Loucy (cell line): ENCODE measurements around the gene RPF1.

Source experiments
- H2AFZ ChIP-seq: fragments of 200-600 bp; sonication (generic); 2 replicates; pipeline ENCODE4 v1.6.0; 2016; ENCODE audit warnings: antibody characterized with exemption, mild to moderate bottlenecking, low read length, moderate library complexity
- H3F3A ChIP-seq: fragments of 200-600 bp; 2 replicates; pipeline ENCODE4 v1.6.0; 2016; ENCODE audit warnings: antibody characterized with exemption, low read depth, mild to moderate bottlenecking
- H3K27me3 ChIP-seq: fragments of 200-600 bp; sonication (generic); 2 replicates; pipeline ENCODE4 v1.6.1; 2014; ENCODE audit warnings: low read length, mild to moderate bottlenecking; ENCODE audit not compliant: insufficient read depth, poor library complexity, severe bottlenecking
- H3K36me3 ChIP-seq: fragments of 200-600 bp; sonication (generic); 2 replicates; pipeline ENCODE4 v1.6.1; 2016; ENCODE audit warnings: low read length; ENCODE audit not compliant: insufficient read depth
- H3K4me1 ChIP-seq: fragments of 200-600 bp; sonication (generic); 2 replicates; pipeline ENCODE4 v1.5.1; 2014; ENCODE audit warnings: low read length, mild to moderate bottlenecking; ENCODE audit not compliant: insufficient read depth, poor library complexity, severe bottlenecking
- H3K4me2 ChIP-seq: fragments of 200-600 bp; sonication (generic); 2 replicates; pipeline ENCODE4 v1.6.0; 2014; ENCODE audit warnings: antibody characterized with exemption, low read length, low read depth, mild to moderate bottlenecking; ENCODE audit not compliant: poor library complexity, severe bottlenecking
- H3K4me3 ChIP-seq: fragments of 200-600 bp; sonication (generic); 2 replicates; pipeline ENCODE4 v1.5.1; 2014; ENCODE audit warnings: low read length, mild to moderate bottlenecking, mixed read lengths; ENCODE audit not compliant: poor library complexity, severe bottlenecking
- H3K79me2 ChIP-seq: fragments of 200-600 bp; sonication (generic); 2 replicates; pipeline ENCODE4 v1.6.1; 2014; ENCODE audit warnings: low read length; ENCODE audit not compliant: insufficient read depth
- H3K9ac ChIP-seq: fragments of 200-600 bp; sonication (generic); 2 replicates; pipeline ENCODE4 v1.6.0; 2014; ENCODE audit warnings: mild to moderate bottlenecking, low read depth, low read length, moderate library complexity; ENCODE audit not compliant: poor library complexity, severe bottlenecking
- H3K9me2 ChIP-seq: fragments of 200-600 bp; sonication (generic); replicated peaks from 2 replicates; pipeline ENCODE4 v1.6.1; 2016; ENCODE audit warnings: low read depth, low read length, mixed read lengths
- H3K9me3 ChIP-seq: fragments of 200-600 bp; sonication (generic); 2 replicates; pipeline ENCODE4 v1.6.1; 2014; ENCODE audit warnings: mild to moderate bottlenecking, antibody characterized with exemption, low read length, low read depth; ENCODE audit not compliant: insufficient read depth
- H4K20me1 ChIP-seq: fragments of 200-600 bp; sonication (generic); 2 replicates; pipeline ENCODE4 v1.6.0; 2014; ENCODE audit warnings: antibody characterized with exemption, low read length, mild to moderate bottlenecking; ENCODE audit not compliant: insufficient read depth, poor library complexity, severe bottlenecking
- EZH2phosphoT487 ChIP-seq: fragments of 200-600 bp; IDR thresholded peaks from 2 replicates; pipeline ENCODE4 v1.6.1; 2018; ENCODE audit warnings: antibody characterized with exemption, mild to moderate bottlenecking, moderate library complexity, borderline replicate concordance
- TF ChIP-seq, protein P1 (sequence below): fragments of 200-600 bp; sonication (generic); conservative IDR thresholded peaks from 2 replicates; pipeline ENCODE4 v1.5.1; 2014; ENCODE audit warnings: mild to moderate bottlenecking, antibody characterized with exemption, low read length

The RPF1 gene

DNA sequence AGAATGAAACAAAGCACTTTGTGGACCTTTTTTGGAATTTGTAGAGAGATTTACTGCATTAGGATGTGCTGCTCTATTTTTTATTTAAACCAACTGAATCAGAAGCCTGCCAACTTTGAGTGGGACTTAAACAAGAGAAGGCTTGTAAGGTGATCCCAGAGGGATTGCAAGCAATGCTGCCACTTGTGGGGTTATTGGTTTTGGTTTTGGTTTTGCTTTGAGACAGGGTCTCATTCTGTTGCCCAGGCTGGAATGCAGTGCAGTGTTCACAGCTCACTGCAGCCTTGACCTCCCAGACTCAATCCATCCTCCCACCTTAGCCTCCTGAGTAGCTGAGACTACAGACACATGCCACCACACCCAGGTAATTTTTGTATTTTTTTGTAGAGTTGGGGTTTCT lies 59.5 kb downstream of the RPF1 start:
- H3K4me1 ChIP-seq, result no peaks in the 10 kb centered on the region
- H3K79me2 ChIP-seq, result no peaks in the 10 kb centered on the region
- no peak overlapping the region for H3K4me2 ChIP-seq
- no peaks in the 10 kb centered on the region for H3K36me3 ChIP-seq
- H4K20me1 ChIP-seq, result no peaks in the 10 kb centered on the region
- TF ChIP-seq, protein P1, sequence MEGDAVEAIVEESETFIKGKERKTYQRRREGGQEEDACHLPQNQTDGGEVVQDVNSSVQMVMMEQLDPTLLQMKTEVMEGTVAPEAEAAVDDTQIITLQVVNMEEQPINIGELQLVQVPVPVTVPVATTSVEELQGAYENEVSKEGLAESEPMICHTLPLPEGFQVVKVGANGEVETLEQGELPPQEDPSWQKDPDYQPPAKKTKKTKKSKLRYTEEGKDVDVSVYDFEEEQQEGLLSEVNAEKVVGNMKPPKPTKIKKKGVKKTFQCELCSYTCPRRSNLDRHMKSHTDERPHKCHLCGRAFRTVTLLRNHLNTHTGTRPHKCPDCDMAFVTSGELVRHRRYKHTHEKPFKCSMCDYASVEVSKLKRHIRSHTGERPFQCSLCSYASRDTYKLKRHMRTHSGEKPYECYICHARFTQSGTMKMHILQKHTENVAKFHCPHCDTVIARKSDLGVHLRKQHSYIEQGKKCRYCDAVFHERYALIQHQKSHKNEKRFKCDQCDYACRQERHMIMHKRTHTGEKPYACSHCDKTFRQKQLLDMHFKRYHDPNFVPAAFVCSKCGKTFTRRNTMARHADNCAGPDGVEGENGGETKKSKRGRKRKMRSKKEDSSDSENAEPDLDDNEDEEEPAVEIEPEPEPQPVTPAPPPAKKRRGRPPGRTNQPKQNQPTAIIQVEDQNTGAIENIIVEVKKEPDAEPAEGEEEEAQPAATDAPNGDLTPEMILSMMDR, result no peak
- TF ChIP-seq EZH2phosphoT487, result no peak
- H3F3A ChIP-seq, result no peaks in the 10 kb centered on the region
- H3K9ac ChIP-seq, result no peak overlapping the region
- H3K27me3 ChIP-seq, result no peaks in the 10 kb centered on the region
- H3K9me3 ChIP-seq, result no peaks in the 10 kb centered on the region
- no peaks in the 10 kb centered on the region for H3K9me2 ChIP-seq
- H3K4me3 ChIP-seq, result no peak overlapping the region
- H2AFZ ChIP-seq, result no peak overlapping the region

DNA sequence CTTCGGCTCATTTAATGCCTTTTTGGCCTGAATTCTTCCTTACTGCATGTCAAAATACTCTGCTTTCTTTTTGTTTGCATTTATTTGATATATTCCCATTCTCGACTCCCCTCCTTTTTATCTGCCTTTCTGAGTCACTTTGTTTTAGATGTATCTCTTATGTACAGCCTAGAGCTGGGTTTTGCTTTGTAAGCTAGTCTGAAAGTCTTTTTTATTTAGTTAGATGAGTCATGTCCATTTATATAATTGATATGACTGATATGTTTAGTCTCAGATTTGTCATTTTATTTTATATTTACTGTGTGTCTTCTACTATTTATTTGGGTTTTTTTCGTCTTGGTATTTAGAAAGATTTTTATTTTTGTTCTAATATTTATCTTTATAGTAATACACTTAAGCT lies 60.9 kb downstream of the RPF1 start:
- Histone ChIP-seq H3K36me3 (no peaks in the 10 kb centered on the region), H3K27me3 (no peaks in the 10 kb centered on the region), H3K9me2 (no peaks in the 10 kb centered on the region), H3K9me3 (no peaks in the 10 kb centered on the region), H3F3A (no peaks in the 10 kb centered on the region), H3K4me2 (no peak overlapping the region), H3K79me2 (no peaks in the 10 kb centered on the region), H4K20me1 (no peaks in the 10 kb centered on the region), H3K4me3 (no peak overlapping the region), H2AFZ (no peak overlapping the region), H3K4me1 (no peaks in the 10 kb centered on the region), H3K9ac (no peak overlapping the region)
- TF ChIP-seq EZH2phosphoT487, result no peak
- TF ChIP-seq, protein P1, result no peak

DNA sequence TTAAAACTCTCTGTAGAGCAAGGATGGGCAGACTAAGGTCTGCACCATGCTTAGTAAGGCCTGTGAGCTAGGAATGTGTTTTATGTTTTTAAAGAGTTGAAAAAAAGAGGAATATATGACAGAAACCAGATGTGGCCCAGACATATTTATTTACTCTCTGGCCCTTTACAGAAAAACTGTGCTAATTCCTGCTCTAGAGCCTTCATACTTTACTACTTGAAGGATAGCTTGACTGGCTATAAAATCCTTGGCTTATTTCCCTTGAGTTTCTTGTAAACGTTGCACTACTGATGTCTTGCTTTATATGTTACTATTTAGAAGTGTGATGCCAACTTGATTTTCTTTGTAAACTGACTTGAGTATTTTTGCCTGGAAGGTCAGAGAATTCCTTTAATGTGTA lies 61.7 kb downstream of the RPF1 start:
- no peaks in the 10 kb centered on the region for H3K9me2 ChIP-seq
- H3K36me3 ChIP-seq, result no peaks in the 10 kb centered on the region
- no peaks in the 10 kb centered on the region for H3K9me3 ChIP-seq
- no peaks in the 10 kb centered on the region for H3K27me3 ChIP-seq
- TF ChIP-seq, protein P1, result no peak
- TF ChIP-seq EZH2phosphoT487, result no peak
- no peaks in the 10 kb centered on the region for H3F3A ChIP-seq
- no peak overlapping the region for H3K9ac ChIP-seq
- no peak overlapping the region for H3K4me3 ChIP-seq
- H2AFZ ChIP-seq, result no peak overlapping the region
- no peaks in the 10 kb centered on the region for H3K4me1 ChIP-seq
- no peaks in the 10 kb centered on the region for H3K79me2 ChIP-seq
- H4K20me1 ChIP-seq, result no peaks in the 10 kb centered on the region
- no peak overlapping the region for H3K4me2 ChIP-seq
